22Rv1 (cell line): ENCODE results near the gene UTP11.

ENCODE experiments used
- ZFX ChIP-seq: fragments of 450-650 bp; IDR thresholded peaks from 2 replicates; pipeline ENCODE4 v1.6.1; 2017; ENCODE audit warnings: antibody characterized with exemption, borderline replicate concordance
- TF ChIP-seq, protein P1 (sequence below): fragments of 450-650 bp; IDR thresholded peaks from 2 replicates; pipeline ENCODE4 v1.5.1; 2017; ENCODE audit warnings: mild to moderate bottlenecking

DNA sequence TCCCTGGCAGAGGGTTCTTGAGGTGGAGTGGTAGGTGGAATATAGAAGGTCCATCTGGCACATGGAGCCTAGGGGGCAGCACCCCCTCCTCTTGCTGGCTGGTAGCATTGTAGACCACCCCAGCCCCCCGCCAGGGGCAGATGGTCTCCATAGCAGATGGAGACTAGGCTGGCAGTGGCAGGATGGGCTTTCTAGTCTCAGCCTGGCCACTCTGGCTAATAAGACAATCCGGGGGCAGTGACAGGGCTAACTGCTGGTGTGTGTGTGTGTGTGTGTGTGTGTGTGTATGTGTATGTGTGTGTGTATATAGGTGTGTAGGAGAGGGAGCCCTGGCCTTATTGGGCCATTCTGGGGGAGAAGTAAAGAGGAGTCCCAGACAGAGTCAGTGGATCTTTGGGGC, 16.1 kb downstream of the UTP11 start:
- TF ChIP-seq, protein P1, sequence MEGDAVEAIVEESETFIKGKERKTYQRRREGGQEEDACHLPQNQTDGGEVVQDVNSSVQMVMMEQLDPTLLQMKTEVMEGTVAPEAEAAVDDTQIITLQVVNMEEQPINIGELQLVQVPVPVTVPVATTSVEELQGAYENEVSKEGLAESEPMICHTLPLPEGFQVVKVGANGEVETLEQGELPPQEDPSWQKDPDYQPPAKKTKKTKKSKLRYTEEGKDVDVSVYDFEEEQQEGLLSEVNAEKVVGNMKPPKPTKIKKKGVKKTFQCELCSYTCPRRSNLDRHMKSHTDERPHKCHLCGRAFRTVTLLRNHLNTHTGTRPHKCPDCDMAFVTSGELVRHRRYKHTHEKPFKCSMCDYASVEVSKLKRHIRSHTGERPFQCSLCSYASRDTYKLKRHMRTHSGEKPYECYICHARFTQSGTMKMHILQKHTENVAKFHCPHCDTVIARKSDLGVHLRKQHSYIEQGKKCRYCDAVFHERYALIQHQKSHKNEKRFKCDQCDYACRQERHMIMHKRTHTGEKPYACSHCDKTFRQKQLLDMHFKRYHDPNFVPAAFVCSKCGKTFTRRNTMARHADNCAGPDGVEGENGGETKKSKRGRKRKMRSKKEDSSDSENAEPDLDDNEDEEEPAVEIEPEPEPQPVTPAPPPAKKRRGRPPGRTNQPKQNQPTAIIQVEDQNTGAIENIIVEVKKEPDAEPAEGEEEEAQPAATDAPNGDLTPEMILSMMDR, result no peak
- no peak for TF ChIP-seq ZFX
